ENCODE results near the gene CSNK1G1. TPM values are rescaled to one million over a fixed set of nuclear protein-coding genes. Genes with fewer than 3 reads are reported as not detected.

The CSNK1G1 gene
- total RNA-seq, 1 donor from 2014 or later = 41.3 TPM

Small RNAs within 50 kb of the gene (small RNA-seq; reads per million reads assigned to genes)
- not detected for gene RF00554 (ENCODE audit: low replicate concordance)

Other genes starting within 250 kb of the CSNK1G1 start
- gene SNX22, start 204.4 kb downstream of the CSNK1G1 start, total RNA-seq = 4.2 TPM
- 88.0 TPM for gene PPIB, start 193.2 kb downstream of the CSNK1G1 start, total RNA-seq
- gene PCLAF, start 25.3 kb upstream of the CSNK1G1 start, total RNA-seq = 0.74 TPM
- 14.3 TPM for gene TRIP4, start 31.7 kb upstream of the CSNK1G1 start, total RNA-seq
- gene ZNF609, start 104.4 kb upstream of the CSNK1G1 start, total RNA-seq = 32.2 TPM

All from temporal lobe (tissue), 2 donors.